Neural cell (in vitro differentiated cells): ENCODE measurements around the gene EMILIN2. TPM values are rescaled to one million over a fixed set of nuclear protein-coding genes. Genes with fewer than 3 reads are reported as not detected.
"Not testable (repeated sequence)": the region's sequence is repeated elsewhere in the genome, so short reads cannot be mapped to it uniquely, and the experiment has no call there.

Experiments
- H2AFZ ChIP-seq: fragments of 200-600, 300-800 bp; sonication (generic), shearing (Covaris generic); 2 replicates; pipeline ENCODE4 v1.6.0; 2014; ENCODE audit warnings: low read depth, mild to moderate bottlenecking, antibody characterized with exemption, low read length, moderate library complexity
- H3F3A ChIP-seq: fragments of 200-600 bp; shearing (Covaris generic); 2 replicates; pipeline ENCODE4 v1.6.1; 2016; ENCODE audit warnings: mild to moderate bottlenecking, moderate library complexity, mixed read lengths, antibody characterized with exemption, low read length; ENCODE audit not compliant: insufficient read depth, poor library complexity, severe bottlenecking
- H3K27ac ChIP-seq: fragments of 200-600, 300-800 bp; sonication (generic), shearing (Covaris generic); 2 replicates; pipeline ENCODE4 v1.5.1; 2014; ENCODE audit warnings: mild to moderate bottlenecking, low read length, moderate library complexity
- H3K27me3 ChIP-seq: fragments of 300-800, 200-600 bp; sonication (generic), shearing (Covaris generic); 2 replicates; pipeline ENCODE4 v1.6.0; 2014; ENCODE audit warnings: mild to moderate bottlenecking, low read depth, low read length, moderate library complexity; ENCODE audit not compliant: insufficient read depth
- H3K36me3 ChIP-seq: fragments of 300-800, 200-600 bp; sonication (generic), shearing (Covaris generic); 2 replicates; pipeline ENCODE4 v1.5.1; 2014; ENCODE audit warnings: mild to moderate bottlenecking, antibody characterized with exemption, low read length, moderate library complexity; ENCODE audit not compliant: insufficient read depth
- H3K4me2 ChIP-seq: fragments of 300-800, 200-600 bp; sonication (generic), shearing (Covaris generic); 2 replicates; pipeline ENCODE4 v1.6.0; 2014; ENCODE audit warnings: mild to moderate bottlenecking, low read length
- H3K4me3 ChIP-seq: fragments of 300-800, 200-600 bp; sonication (generic), shearing (Covaris generic); 2 replicates; pipeline ENCODE4 v1.5.1; 2014; ENCODE audit warnings: mild to moderate bottlenecking, low read length, moderate library complexity
- H3K79me2 ChIP-seq: fragments of 200-600 bp; shearing (Covaris generic); replicated peaks from 2 replicates; pipeline ENCODE4 v1.6.0; 2014; ENCODE audit warnings: mild to moderate bottlenecking, low read length, moderate library complexity; ENCODE audit not compliant: insufficient read depth
- H3K9ac ChIP-seq: fragments of 300-800, 200-600 bp; sonication (generic), shearing (Covaris generic); 2 replicates; pipeline ENCODE4 v1.6.1; 2016; ENCODE audit warnings: mild to moderate bottlenecking, low read length, mixed read lengths
- H3K9me2 ChIP-seq: fragments of 200-600 bp; shearing (Covaris generic); 2 replicates; pipeline ENCODE4 v1.6.1; 2016; ENCODE audit warnings: mild to moderate bottlenecking, low read length, mixed read lengths; ENCODE audit not compliant: insufficient read depth
- H3K9me3 ChIP-seq: fragments of 200-600, 300-800 bp; sonication (generic), shearing (Covaris generic); 2 replicates; pipeline ENCODE4 v1.6.1; 2016; ENCODE audit warnings: mild to moderate bottlenecking, mixed run types, low read length, moderate library complexity, mixed read lengths
- H4K20me1 ChIP-seq: fragments of 200-600 bp; shearing (Covaris generic); 2 replicates; pipeline ENCODE4 v1.6.1; 2016; ENCODE audit warnings: mild to moderate bottlenecking, mixed run types; ENCODE audit not compliant: insufficient read depth
- EP300 ChIP-seq: fragments of 450-650 bp; conservative IDR thresholded peaks from 2 replicates; pipeline ENCODE4 v1.6.1; 2014; ENCODE audit warnings: antibody characterized with exemption, mild to moderate bottlenecking, moderate library complexity; ENCODE audit not compliant: poor library complexity, severe bottlenecking
- EZH2 ChIP-seq: fragments of 200-600, 300-800 bp; shearing (Covaris generic), sonication (generic); IDR thresholded peaks from 2 replicates; pipeline ENCODE4 v1.6.1; 2014; ENCODE audit warnings: antibody characterized with exemption, low read length, borderline replicate concordance, mild to moderate bottlenecking; ENCODE audit not compliant: insufficient read depth, poor library complexity, severe bottlenecking
- MXI1 ChIP-seq: fragments of 450-650 bp; conservative IDR thresholded peaks from 2 replicates; pipeline ENCODE4 v1.6.1; 2014; ENCODE audit warnings: antibody characterized with exemption, mild to moderate bottlenecking; ENCODE audit not compliant: poor library complexity, severe bottlenecking
- POLR2AphosphoS5 ChIP-seq: IDR thresholded peaks from 2 replicates; pipeline ENCODE4 v1.6.1; 2012
- RAD21 ChIP-seq: fragments of 450-650 bp; conservative IDR thresholded peaks from 2 replicates; pipeline ENCODE4 v1.6.1; 2014; ENCODE audit warnings: antibody characterized with exemption, mild to moderate bottlenecking, moderate library complexity
- SMC3 ChIP-seq: fragments of 450-650 bp; conservative IDR thresholded peaks from 2 replicates; pipeline ENCODE4 v1.6.1; 2014; ENCODE audit warnings: antibody characterized with exemption, mild to moderate bottlenecking, moderate library complexity; ENCODE audit not compliant: poor library complexity
- TAF1 ChIP-seq: IDR thresholded peaks from 2 replicates; pipeline ENCODE4 v1.6.1; 2012; ENCODE audit warnings: low read depth
- polyA plus RNA-seq: library from polyadenylated mRNA; depleted of rRNA; stranded (reverse); fragments of >200 nt; gene quantifications from 2 replicates; pipeline ENCODE4 v1.2.3, GENCODE V29; 2014
- TF ChIP-seq, protein P1 (sequence below): fragments of 450-650 bp; IDR thresholded peaks from 2 replicates; pipeline ENCODE4 v1.5.1; 2014; ENCODE audit warnings: antibody characterized with exemption, mild to moderate bottlenecking, moderate library complexity; ENCODE audit not compliant: poor library complexity, severe bottlenecking
- TF ChIP-seq, protein P2 (sequence below): IDR thresholded peaks from 2 replicates; pipeline ENCODE4 v1.6.1; 2012; ENCODE audit warnings: borderline replicate concordance

EMILIN2 gene
- polyA plus RNA-seq, 1 donor from 2014 or later = not detected

DNA sequence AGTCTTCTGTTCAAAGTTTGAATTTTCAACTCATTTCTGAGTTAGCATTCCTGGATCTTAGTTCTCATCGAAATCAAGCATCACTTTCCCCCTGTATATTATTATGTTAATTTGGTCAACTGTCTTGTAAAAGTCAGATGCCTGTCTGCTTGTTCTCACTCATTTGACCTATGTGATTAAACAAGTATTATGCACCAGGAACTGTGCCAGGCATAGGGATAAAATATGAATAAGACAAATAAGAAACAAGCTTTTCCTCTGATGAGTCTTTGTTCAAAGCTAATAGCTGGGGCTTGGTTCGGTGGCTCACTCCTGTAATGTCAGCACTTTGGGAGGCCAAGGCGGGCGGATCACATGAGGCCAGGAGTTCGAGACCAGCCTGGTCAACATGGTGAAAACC, 19.7 kb upstream of the EMILIN2 start:
- H2AFZ ChIP-seq = no peak overlapping the region
- no peaks in the 10 kb centered on the region for H3K9me2 ChIP-seq
- H4K20me1 ChIP-seq = no peaks in the 10 kb centered on the region
- H3F3A ChIP-seq = no peaks in the 10 kb centered on the region
- no peaks in the 10 kb centered on the region for H3K9me3 ChIP-seq
- no peak overlapping the region for H3K4me2 ChIP-seq
- no peak overlapping the region for H3K4me3 ChIP-seq
- no peaks in the 10 kb centered on the region for H3K27me3 ChIP-seq
- no peak overlapping the region for H3K27ac ChIP-seq
- TF ChIP-seq TAF1 = no peak
- no peak for TF ChIP-seq EZH2
- no peak for TF ChIP-seq EP300
- no peak for TF ChIP-seq SMC3
- no peak for TF ChIP-seq POLR2AphosphoS5
- no peak for TF ChIP-seq RAD21
- no peak for TF ChIP-seq MXI1
- TF ChIP-seq, protein P1, sequence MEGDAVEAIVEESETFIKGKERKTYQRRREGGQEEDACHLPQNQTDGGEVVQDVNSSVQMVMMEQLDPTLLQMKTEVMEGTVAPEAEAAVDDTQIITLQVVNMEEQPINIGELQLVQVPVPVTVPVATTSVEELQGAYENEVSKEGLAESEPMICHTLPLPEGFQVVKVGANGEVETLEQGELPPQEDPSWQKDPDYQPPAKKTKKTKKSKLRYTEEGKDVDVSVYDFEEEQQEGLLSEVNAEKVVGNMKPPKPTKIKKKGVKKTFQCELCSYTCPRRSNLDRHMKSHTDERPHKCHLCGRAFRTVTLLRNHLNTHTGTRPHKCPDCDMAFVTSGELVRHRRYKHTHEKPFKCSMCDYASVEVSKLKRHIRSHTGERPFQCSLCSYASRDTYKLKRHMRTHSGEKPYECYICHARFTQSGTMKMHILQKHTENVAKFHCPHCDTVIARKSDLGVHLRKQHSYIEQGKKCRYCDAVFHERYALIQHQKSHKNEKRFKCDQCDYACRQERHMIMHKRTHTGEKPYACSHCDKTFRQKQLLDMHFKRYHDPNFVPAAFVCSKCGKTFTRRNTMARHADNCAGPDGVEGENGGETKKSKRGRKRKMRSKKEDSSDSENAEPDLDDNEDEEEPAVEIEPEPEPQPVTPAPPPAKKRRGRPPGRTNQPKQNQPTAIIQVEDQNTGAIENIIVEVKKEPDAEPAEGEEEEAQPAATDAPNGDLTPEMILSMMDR = no peak
- TF ChIP-seq, protein P2, sequence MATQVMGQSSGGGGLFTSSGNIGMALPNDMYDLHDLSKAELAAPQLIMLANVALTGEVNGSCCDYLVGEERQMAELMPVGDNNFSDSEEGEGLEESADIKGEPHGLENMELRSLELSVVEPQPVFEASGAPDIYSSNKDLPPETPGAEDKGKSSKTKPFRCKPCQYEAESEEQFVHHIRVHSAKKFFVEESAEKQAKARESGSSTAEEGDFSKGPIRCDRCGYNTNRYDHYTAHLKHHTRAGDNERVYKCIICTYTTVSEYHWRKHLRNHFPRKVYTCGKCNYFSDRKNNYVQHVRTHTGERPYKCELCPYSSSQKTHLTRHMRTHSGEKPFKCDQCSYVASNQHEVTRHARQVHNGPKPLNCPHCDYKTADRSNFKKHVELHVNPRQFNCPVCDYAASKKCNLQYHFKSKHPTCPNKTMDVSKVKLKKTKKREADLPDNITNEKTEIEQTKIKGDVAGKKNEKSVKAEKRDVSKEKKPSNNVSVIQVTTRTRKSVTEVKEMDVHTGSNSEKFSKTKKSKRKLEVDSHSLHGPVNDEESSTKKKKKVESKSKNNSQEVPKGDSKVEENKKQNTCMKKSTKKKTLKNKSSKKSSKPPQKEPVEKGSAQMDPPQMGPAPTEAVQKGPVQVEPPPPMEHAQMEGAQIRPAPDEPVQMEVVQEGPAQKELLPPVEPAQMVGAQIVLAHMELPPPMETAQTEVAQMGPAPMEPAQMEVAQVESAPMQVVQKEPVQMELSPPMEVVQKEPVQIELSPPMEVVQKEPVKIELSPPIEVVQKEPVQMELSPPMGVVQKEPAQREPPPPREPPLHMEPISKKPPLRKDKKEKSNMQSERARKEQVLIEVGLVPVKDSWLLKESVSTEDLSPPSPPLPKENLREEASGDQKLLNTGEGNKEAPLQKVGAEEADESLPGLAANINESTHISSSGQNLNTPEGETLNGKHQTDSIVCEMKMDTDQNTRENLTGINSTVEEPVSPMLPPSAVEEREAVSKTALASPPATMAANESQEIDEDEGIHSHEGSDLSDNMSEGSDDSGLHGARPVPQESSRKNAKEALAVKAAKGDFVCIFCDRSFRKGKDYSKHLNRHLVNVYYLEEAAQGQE = no peak
- H3K79me2 ChIP-seq = no peaks in the 10 kb centered on the region
- H3K9ac ChIP-seq = no peak overlapping the region
- no peaks in the 10 kb centered on the region for H3K36me3 ChIP-seq

DNA sequence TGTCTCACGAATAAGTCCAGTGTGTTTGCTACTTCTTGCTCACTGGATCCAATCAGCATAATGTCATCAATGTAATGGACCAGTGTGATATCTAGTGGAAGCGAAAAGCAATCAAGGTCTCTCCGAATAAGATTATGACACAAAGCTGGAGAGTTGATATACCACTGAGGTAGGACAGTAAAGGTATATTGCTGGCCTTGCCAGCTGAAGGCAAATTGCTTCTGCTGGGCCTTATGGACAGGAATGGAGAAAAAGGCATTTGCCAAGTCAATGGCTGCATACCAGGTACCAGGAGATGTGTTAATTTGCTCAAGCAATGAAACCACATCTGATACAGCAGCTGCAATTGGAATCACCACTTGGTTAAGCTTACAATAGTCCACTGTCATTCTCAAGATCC, 10.7 kb upstream of the EMILIN2 start:
- H2AFZ ChIP-seq, H3K4me2 ChIP-seq, H3K79me2 ChIP-seq, H3K27ac ChIP-seq, H3K9me2 ChIP-seq, H3K36me3 ChIP-seq, H3K9me3 ChIP-seq, H3K27me3 ChIP-seq, H3F3A ChIP-seq, H3K4me3 ChIP-seq, H4K20me1 ChIP-seq, H3K9ac ChIP-seq: not testable (repeated sequence)

DNA sequence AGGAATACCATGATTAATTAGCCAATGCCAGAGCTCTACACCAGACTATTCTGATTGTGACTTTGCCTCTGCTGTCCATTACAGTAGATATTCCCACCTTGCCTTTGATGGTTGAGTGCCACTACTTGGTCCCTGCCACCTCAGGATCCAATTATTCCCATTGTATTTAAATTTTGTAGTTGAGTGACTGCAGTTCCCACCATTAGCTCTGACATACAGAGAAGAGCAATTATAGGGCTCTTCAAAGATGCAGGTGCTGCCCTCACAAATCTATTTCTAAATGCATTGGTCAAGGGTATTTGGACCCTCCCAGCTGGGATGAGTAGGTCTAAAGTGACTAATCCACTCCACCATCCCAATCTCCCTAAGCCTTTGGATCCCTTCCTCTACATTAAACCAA, 9.5 kb upstream of the EMILIN2 start:
- not testable (repeated sequence) for H3K27ac ChIP-seq, H3K36me3 ChIP-seq, H2AFZ ChIP-seq, H3K4me2 ChIP-seq, H3K79me2 ChIP-seq, H3F3A ChIP-seq, H3K27me3 ChIP-seq, H4K20me1 ChIP-seq, H3K9me3 ChIP-seq, H3K4me3 ChIP-seq, H3K9ac ChIP-seq, H3K9me2 ChIP-seq
